Mammary epithelial cell (primary cell): ENCODE data around the gene NAALADL1.

Source experiments
- CTCF ChIP-seq, 2 donors: IDR thresholded peaks in 1 of 2; conservative IDR thresholded peaks in 1 of 2; 2 replicates each; pipeline ENCODE4 v1.5.1; 2011 to 2012; ENCODE audit warnings: inconsistent platforms in 2 of 2, low read length in 2 of 2, mild to moderate bottlenecking in 2 of 2, control low read depth in 1 of 2, low read depth in 1 of 2; ENCODE audit not compliant: insufficient read depth in 1 of 2; ENCODE audit errors: extremely low read depth in 1 of 2
- EZH2 ChIP-seq: IDR thresholded peaks from 2 replicates; pipeline ENCODE4 v1.6.1; 2012; ENCODE audit warnings: low read length, inconsistent platforms, borderline replicate concordance

- TF ChIP-seq CTCF (conservative IDR thresholded peaks at IDR 0.05 in 1 of 2, IDR thresholded peaks at IDR 0.05 in 1 of 2; ENCODE audit: extremely low read depth in 1 of 2, insufficient read depth in 1 of 2, low read depth in 1 of 2, low read length in 2 of 2) (no peak), EZH2 (no peak)
These were observed 14.2 kb upstream of the NAALADL1 start for GRCh38 chr11:65072631-65072966.
